ENCODE measurements around the gene SLC5A9. TPM values are rescaled to one million over a fixed set of nuclear protein-coding genes. Genes with fewer than 3 reads are reported as not detected.

Gene SLC5A9
- total RNA-seq, 1 donor from 2014 or later: 7.2 TPM

DNA sequence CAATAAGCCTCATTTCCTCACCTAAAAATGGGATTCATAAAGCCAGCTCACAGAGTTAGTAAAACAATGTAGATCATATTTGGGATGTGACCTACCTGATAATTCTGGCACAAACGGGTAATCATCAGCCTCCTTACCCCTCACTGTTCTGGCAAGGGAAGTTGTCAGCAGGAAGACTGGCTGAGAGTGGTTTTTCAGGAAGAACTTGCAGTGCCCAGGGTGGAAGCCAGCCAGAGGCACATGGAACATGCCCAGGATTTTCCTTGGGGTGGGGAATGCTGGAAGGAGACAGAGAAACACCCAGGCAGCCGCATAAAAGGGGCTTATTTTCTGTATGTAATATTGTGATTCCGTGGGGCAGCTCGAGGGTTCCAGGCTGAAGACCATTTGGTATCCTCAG, 7.7 kb upstream of the SLC5A9 start:
- Mint-ChIP-seq H3K4me1 (ENCODE audit: low read depth) (peaks cover 15% of the 10 kb centered on the region), H3K36me3 (ENCODE audit: insufficient read depth) (no peaks in the 10 kb centered on the region), H3K27me3 (peaks cover 40% of the 10 kb centered on the region), H3K9me3 (ENCODE audit: low read depth) (no peaks in the 10 kb centered on the region), H3K27ac (no peak overlapping the region), H3K4me3 (ENCODE audit: low read depth) (no peak overlapping the region)
- no peak for DNase-seq (ENCODE audit: low spot score, unreplicated experiment)
- TF ChIP-seq, protein P1, sequence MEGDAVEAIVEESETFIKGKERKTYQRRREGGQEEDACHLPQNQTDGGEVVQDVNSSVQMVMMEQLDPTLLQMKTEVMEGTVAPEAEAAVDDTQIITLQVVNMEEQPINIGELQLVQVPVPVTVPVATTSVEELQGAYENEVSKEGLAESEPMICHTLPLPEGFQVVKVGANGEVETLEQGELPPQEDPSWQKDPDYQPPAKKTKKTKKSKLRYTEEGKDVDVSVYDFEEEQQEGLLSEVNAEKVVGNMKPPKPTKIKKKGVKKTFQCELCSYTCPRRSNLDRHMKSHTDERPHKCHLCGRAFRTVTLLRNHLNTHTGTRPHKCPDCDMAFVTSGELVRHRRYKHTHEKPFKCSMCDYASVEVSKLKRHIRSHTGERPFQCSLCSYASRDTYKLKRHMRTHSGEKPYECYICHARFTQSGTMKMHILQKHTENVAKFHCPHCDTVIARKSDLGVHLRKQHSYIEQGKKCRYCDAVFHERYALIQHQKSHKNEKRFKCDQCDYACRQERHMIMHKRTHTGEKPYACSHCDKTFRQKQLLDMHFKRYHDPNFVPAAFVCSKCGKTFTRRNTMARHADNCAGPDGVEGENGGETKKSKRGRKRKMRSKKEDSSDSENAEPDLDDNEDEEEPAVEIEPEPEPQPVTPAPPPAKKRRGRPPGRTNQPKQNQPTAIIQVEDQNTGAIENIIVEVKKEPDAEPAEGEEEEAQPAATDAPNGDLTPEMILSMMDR (IDR thresholded peaks at IDR 0.05; ENCODE audit: unreplicated experiment): no peak

DNA sequence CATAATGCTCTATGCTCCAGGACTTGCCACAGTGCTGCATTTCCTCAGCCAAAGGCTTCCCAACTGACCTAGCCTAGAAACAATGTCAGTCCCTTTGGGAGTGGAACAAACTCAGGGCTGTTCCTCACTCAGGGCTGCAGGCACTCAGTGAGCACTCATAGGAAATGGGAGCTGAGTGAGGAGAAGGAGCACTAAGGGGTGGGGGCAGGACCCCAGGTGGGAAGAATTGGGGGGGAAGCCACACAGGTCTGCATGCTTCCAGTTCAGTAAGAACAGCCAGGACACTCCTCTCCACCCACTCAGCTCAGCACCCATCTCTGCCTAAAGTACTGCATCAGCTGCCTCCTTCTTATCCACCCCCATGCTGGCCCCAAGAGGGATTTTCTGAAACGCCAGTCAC, 7.3 kb upstream of the SLC5A9 start:
- TF ChIP-seq, protein P1 (IDR thresholded peaks at IDR 0.05; ENCODE audit: unreplicated experiment): no peak
- H3K9me3 Mint-ChIP-seq (ENCODE audit: low read depth): no peaks in the 10 kb centered on the region
- H3K27me3 Mint-ChIP-seq: peaks cover 40% of the 10 kb centered on the region
- DNase-seq (ENCODE audit: low spot score, unreplicated experiment): no peak
- no peak overlapping the region for H3K4me3 Mint-ChIP-seq (ENCODE audit: low read depth)
- no peaks in the 10 kb centered on the region for H3K36me3 Mint-ChIP-seq (ENCODE audit: insufficient read depth)
- H3K4me1 Mint-ChIP-seq (ENCODE audit: low read depth): peaks cover 15% of the 10 kb centered on the region
- H3K27ac Mint-ChIP-seq: no peak overlapping the region

- TF ChIP-seq, protein P1 (IDR thresholded peaks at IDR 0.05; ENCODE audit: unreplicated experiment): no peak
- no peaks in the 10 kb centered on the region for H3K36me3 Mint-ChIP-seq (ENCODE audit: insufficient read depth)
- no peak overlapping the region for H3K27ac Mint-ChIP-seq
- peaks cover 37% of the 10 kb centered on the region for H3K27me3 Mint-ChIP-seq
- peaks cover 14% of the 10 kb centered on the region for H3K4me1 Mint-ChIP-seq (ENCODE audit: low read depth)
- H3K4me3 Mint-ChIP-seq (ENCODE audit: low read depth): no peak overlapping the region
- H3K9me3 Mint-ChIP-seq (ENCODE audit: low read depth): no peaks in the 10 kb centered on the region
- no peak for DNase-seq (ENCODE audit: low spot score, unreplicated experiment)
These were observed 6.6 kb upstream of the SLC5A9 start for GRCh38 chr1:48215889-48216288.

- no peaks in the 10 kb centered on the region for H3K9me3 Mint-ChIP-seq (ENCODE audit: low read depth)
- H3K27me3 Mint-ChIP-seq: peaks cover 34% of the 10 kb centered on the region
- no peak overlapping the region for H3K4me3 Mint-ChIP-seq (ENCODE audit: low read depth)
- no peaks in the 10 kb centered on the region for H3K36me3 Mint-ChIP-seq (ENCODE audit: insufficient read depth)
- no peak for DNase-seq (ENCODE audit: low spot score, unreplicated experiment)
- no peak overlapping the region for H3K27ac Mint-ChIP-seq
- peaks cover 14% of the 10 kb centered on the region for H3K4me1 Mint-ChIP-seq (ENCODE audit: low read depth)
- TF ChIP-seq, protein P1 (IDR thresholded peaks at IDR 0.05; ENCODE audit: unreplicated experiment): no peak
These were observed 6.2 kb upstream of the SLC5A9 start for GRCh38 chr1:48216313-48216712.

DNA sequence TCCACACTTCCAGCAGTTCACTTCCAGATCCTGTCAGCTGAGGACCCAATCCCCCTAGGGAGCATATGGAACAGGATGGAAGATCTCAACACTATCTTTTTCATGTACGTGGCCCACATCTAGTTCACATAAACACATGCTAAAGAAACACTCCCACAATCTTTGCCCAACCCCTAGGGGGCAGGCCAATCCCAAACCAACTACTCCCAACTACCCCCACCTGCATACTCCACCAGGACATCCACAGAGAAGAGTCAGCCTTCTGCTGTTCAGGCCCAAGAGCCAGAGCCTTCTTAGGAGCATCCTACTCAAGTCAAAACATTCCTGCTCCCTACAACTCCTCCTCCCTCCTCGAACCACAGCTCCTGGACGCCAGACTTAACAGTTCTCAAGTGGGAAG, 5.6 kb upstream of the SLC5A9 start:
- no peak overlapping the region for H3K27ac Mint-ChIP-seq
- H3K36me3 Mint-ChIP-seq (ENCODE audit: insufficient read depth): no peaks in the 10 kb centered on the region
- peaks cover 29% of the 10 kb centered on the region for H3K27me3 Mint-ChIP-seq
- TF ChIP-seq, protein P1 (IDR thresholded peaks at IDR 0.05; ENCODE audit: unreplicated experiment): no peak
- H3K4me3 Mint-ChIP-seq (ENCODE audit: low read depth): no peak overlapping the region
- DNase-seq (ENCODE audit: low spot score, unreplicated experiment): no peak
- peaks cover 14% of the 10 kb centered on the region for H3K4me1 Mint-ChIP-seq (ENCODE audit: low read depth)
- H3K9me3 Mint-ChIP-seq (ENCODE audit: low read depth): no peaks in the 10 kb centered on the region

Data from progenitor cell of endocrine pancreas (in vitro differentiated cells).